ENCODE results near the gene CDKAL1. TPM values are rescaled to one million over a fixed set of nuclear protein-coding genes. Genes with fewer than 3 reads are reported as not detected.
A peak's percentile ranks its signal among the peaks of the same experiment; 100 is the strongest.

CDKAL1 gene
- total and polyA plus RNA-seq, 2 of the 13 experiments (the other 11 are each of a cell fraction or from before 2014, with no cell fraction given), result 9.5 to 27.7 TPM

DNA sequence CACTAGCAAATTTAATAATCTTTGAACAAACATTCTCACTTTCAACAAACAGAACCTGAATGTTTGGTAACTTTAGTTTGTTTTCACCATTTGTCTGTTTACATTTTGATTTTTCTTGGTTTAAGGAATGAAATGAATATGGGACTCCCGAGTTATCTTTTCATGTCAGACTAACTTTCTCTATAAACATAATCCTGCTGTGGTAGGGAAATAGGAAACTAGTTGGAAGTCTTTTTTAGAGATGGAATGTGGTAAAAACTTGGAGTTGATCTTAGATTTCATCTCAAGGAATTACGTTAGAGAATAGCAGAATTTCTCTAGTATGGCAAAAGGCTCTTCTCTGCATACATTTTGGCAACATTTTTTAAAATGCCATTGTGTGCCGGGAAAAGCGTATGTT is 206.5 kb downstream of the CDKAL1 start:
- Histone ChIP-seq H3K27me3 (ENCODE audit: control insufficient read depth in 1 of 2, insufficient read depth in 2 of 2, low read length in 2 of 2) (no peaks in the 10 kb centered on the region), H3K4me1 (ENCODE audit: insufficient read depth, low read length) (peaks cover 23% of the 10 kb centered on the region), H3K9ac (ENCODE audit: insufficient read depth, low read depth, low read length) (no peak overlapping the region), H4K20me1 (ENCODE audit: insufficient read depth, low read length) (no peaks in the 10 kb centered on the region), H3K79me2 (ENCODE audit: insufficient read depth, low read length) (no peaks in the 10 kb centered on the region), H3K36me3 (replicated peaks in 1 of 2; ENCODE audit: control insufficient read depth in 1 of 2, insufficient read depth in 2 of 2, low read length in 2 of 2) (no peaks in the 10 kb centered on the region), H3K4me3 (replicated peaks in 1 of 3; ENCODE audit: insufficient read depth in 1 of 3, low read depth in 2 of 3, low read length in 3 of 3) (no peak overlapping the region), H2AFZ (ENCODE audit: low read length) (no peak overlapping the region), H3K4me2 (ENCODE audit: low read depth, low read length) (no peak overlapping the region), H3K9me3 (ENCODE audit: low read length) (no peaks in the 10 kb centered on the region), H3K27ac (ENCODE audit: extremely low read length, insufficient read depth, low read length) (no peak overlapping the region)
- intact Hi-C loops (cut with micrococcal nuclease; ENCODE audit: unreplicated experiment) (no loop called here), in situ Hi-C loops (cut with HindIII; ENCODE audit: extremely low pct_ligation_motif_present, low pct_unique_long_range_greater_than_20kb) (no loop called here)
- no TSS peak for BruUV-seq (replicated peaks)
- DNase-seq (ENCODE audit: low spot score), result no peak
- FAIRE-seq, result peak; percentile 66
- ChIA-PET CTCF (ENCODE audit: low intra/inter-chr PET ratio, low total read pairs) (no interaction called here), POLR2A (no interaction called here)
- 73% methylated on average over 4 of the region's 4 CpGs for WGBS (ENCODE audit: low lambda C conversion rate)
- no peak for ATAC-seq
- TF ChIP-seq FOXA3 (CRISPR knock-in tag; IDR thresholded peaks at IDR 0.05) (peak; percentile 47; the same call in 1 of the 2 replicates), SUZ12 (IDR thresholded peaks at IDR 0.05; ENCODE audit: low read depth, low read length) (no peak), ZNF7 (CRISPR knock-in tag; IDR thresholded peaks at IDR 0.05) (no peak), KDM5A (IDR thresholded peaks at IDR 0.05; ENCODE audit: borderline replicate concordance, low read length) (no peak), FOXP1 (IDR thresholded peaks at IDR 0.05) (no peak), FOXP1 (CRISPR knock-in tag; IDR thresholded peaks at IDR 0.05) (peak; percentile 38; the same call in 1 of the 2 replicates), ZNF460 (CRISPR knock-in tag; IDR thresholded peaks at IDR 0.05; ENCODE audit: borderline replicate concordance) (no peak), ZNF274 (CRISPR knock-in tag; IDR thresholded peaks at IDR 0.05) (no peak), ZZZ3 (CRISPR knock-in tag; IDR thresholded peaks at IDR 0.05; ENCODE audit: borderline replicate concordance) (no peak), MATR3 (CRISPR knock-in tag; IDR thresholded peaks at IDR 0.05) (no peak), RARA (CRISPR knock-in tag; IDR thresholded peaks at IDR 0.05) (no peak), NKX3-1 (CRISPR knock-in tag; IDR thresholded peaks at IDR 0.05) (no peak)
- TF ChIP-seq, protein P1, sequence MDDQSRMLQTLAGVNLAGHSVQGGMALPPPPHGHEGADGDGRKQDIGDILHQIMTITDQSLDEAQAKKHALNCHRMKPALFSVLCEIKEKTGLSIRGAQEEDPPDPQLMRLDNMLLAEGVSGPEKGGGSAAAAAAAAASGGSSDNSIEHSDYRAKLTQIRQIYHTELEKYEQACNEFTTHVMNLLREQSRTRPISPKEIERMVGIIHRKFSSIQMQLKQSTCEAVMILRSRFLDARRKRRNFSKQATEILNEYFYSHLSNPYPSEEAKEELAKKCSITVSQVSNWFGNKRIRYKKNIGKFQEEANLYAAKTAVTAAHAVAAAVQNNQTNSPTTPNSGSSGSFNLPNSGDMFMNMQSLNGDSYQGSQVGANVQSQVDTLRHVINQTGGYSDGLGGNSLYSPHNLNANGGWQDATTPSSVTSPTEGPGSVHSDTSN (CRISPR knock-in tag; IDR thresholded peaks at IDR 0.05; ENCODE audit: borderline replicate concordance), result no peak
- TF ChIP-seq, protein P2, sequence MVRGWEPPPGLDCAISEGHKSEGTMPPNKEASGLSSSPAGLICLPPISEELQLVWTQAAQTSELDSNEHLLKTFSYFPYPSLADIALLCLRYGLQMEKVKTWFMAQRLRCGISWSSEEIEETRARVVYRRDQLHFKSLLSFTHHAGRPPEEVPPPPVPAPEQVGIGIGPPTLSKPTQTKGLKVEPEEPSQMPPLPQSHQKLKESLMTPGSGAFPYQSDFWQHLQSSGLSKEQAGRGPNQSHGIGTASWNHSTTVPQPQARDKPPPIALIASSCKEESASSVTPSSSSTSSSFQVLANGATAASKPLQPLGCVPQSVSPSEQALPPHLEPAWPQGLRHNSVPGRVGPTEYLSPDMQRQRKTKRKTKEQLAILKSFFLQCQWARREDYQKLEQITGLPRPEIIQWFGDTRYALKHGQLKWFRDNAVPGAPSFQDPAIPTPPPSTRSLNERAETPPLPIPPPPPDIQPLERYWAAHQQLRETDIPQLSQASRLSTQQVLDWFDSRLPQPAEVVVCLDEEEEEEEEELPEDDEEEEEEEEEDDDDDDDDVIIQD (CRISPR knock-in tag; IDR thresholded peaks at IDR 0.05; ENCODE audit: low read depth), result 0 out of 2 replicates have a peak, but pooled peaks have one; percentile 34
- TF ChIP-seq, protein P3, sequence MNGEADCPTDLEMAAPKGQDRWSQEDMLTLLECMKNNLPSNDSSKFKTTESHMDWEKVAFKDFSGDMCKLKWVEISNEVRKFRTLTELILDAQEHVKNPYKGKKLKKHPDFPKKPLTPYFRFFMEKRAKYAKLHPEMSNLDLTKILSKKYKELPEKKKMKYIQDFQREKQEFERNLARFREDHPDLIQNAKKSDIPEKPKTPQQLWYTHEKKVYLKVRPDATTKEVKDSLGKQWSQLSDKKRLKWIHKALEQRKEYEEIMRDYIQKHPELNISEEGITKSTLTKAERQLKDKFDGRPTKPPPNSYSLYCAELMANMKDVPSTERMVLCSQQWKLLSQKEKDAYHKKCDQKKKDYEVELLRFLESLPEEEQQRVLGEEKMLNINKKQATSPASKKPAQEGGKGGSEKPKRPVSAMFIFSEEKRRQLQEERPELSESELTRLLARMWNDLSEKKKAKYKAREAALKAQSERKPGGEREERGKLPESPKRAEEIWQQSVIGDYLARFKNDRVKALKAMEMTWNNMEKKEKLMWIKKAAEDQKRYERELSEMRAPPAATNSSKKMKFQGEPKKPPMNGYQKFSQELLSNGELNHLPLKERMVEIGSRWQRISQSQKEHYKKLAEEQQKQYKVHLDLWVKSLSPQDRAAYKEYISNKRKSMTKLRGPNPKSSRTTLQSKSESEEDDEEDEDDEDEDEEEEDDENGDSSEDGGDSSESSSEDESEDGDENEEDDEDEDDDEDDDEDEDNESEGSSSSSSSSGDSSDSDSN (CRISPR knock-in tag; IDR thresholded peaks at IDR 0.05), result no peak
- TF ChIP-seq, protein P4, sequence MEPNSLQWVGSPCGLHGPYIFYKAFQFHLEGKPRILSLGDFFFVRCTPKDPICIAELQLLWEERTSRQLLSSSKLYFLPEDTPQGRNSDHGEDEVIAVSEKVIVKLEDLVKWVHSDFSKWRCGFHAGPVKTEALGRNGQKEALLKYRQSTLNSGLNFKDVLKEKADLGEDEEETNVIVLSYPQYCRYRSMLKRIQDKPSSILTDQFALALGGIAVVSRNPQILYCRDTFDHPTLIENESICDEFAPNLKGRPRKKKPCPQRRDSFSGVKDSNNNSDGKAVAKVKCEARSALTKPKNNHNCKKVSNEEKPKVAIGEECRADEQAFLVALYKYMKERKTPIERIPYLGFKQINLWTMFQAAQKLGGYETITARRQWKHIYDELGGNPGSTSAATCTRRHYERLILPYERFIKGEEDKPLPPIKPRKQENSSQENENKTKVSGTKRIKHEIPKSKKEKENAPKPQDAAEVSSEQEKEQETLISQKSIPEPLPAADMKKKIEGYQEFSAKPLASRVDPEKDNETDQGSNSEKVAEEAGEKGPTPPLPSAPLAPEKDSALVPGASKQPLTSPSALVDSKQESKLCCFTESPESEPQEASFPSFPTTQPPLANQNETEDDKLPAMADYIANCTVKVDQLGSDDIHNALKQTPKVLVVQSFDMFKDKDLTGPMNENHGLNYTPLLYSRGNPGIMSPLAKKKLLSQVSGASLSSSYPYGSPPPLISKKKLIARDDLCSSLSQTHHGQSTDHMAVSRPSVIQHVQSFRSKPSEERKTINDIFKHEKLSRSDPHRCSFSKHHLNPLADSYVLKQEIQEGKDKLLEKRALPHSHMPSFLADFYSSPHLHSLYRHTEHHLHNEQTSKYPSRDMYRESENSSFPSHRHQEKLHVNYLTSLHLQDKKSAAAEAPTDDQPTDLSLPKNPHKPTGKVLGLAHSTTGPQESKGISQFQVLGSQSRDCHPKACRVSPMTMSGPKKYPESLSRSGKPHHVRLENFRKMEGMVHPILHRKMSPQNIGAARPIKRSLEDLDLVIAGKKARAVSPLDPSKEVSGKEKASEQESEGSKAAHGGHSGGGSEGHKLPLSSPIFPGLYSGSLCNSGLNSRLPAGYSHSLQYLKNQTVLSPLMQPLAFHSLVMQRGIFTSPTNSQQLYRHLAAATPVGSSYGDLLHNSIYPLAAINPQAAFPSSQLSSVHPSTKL (CRISPR knock-in tag; IDR thresholded peaks at IDR 0.05), result peak; percentile 31; the same call in 1 of the 2 replicates
- TF ChIP-seq, protein P5, sequence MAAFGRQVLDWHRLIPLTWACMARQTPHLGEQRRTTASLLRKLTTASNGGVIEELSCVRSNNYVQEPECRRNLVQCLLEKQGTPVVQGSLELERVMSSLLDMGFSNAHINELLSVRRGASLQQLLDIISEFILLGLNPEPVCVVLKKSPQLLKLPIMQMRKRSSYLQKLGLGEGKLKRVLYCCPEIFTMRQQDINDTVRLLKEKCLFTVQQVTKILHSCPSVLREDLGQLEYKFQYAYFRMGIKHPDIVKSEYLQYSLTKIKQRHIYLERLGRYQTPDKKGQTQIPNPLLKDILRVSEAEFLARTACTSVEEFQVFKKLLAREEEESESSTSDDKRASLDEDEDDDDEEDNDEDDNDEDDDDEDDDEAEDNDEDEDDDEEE (CRISPR knock-in tag; IDR thresholded peaks at IDR 0.05), result no peak
